ENCODE data around the gene TAP1. TPM values are rescaled to one million over a fixed set of nuclear protein-coding genes. Genes with fewer than 3 reads are reported as not detected.
A peak's percentile ranks its signal among the peaks of the same experiment; 100 is the strongest.

The TAP1 gene, protein sequence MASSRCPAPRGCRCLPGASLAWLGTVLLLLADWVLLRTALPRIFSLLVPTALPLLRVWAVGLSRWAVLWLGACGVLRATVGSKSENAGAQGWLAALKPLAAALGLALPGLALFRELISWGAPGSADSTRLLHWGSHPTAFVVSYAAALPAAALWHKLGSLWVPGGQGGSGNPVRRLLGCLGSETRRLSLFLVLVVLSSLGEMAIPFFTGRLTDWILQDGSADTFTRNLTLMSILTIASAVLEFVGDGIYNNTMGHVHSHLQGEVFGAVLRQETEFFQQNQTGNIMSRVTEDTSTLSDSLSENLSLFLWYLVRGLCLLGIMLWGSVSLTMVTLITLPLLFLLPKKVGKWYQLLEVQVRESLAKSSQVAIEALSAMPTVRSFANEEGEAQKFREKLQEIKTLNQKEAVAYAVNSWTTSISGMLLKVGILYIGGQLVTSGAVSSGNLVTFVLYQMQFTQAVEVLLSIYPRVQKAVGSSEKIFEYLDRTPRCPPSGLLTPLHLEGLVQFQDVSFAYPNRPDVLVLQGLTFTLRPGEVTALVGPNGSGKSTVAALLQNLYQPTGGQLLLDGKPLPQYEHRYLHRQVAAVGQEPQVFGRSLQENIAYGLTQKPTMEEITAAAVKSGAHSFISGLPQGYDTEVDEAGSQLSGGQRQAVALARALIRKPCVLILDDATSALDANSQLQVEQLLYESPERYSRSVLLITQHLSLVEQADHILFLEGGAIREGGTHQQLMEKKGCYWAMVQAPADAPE
- 100 to 1,000 TPM in 3 of 4 donors, 10 to 100 TPM in 1; 25.6 to 136 (median 107) TPM for total RNA-seq

DNA sequence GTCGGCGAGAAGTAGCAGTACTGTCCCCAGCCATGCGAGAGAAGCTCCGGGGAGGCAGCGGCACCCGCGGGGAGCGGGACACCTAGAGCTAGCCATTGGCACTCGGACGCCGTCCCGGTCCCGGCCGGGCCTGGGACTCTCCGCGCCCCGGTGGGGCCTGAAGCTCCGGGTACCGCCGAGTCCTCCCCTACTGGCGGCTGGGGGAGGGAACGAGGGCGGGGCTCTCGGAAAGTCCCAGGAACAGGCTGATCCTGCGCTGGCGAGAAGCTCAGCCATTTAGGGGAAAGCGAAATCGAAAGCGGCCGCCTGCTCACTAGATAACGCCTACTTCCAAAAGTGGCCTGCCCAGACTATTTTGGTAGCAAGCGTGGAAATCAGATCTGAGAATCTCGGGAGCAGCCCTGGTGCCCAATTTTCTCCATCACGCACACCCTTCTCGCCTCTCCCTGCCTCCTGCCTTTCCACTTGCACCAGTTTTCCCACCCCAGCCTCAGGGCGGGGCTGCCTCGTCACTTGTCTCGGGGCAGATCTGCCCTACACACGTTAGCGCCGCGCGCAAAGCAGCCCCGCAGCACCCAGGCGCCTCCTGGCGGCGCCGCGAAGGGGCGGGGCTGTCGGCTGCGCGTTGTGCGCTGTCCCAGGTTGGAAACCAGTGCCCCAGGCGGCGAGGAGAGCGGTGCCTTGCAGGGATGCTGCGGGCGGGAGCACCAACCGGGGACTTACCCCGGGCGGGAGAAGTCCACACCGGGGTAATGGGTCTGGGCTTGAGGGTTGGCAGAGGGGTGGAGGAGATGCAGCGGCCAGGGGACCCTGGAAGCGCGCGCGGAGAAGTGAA, at the start of gene TAP1, which contains the start of gene PSMB9:
Gene TAP1, minus strand, starts transcription at position 164 of the 835 bp plus-strand sequence. Its CDS starts 68 bp downstream, at position 96.
Gene PSMB9, plus strand, starts transcription at position 652 of the 835 bp plus-strand sequence. Its CDS starts 38 bp downstream, at position 690.
- Histone ChIP-seq H3K4me1 (peaks cover 0 to 29% (median 9%) of the 10 kb centered on the region in 4 donors), H3K36me3 (peaks cover 0 to 49% (median 0%) of the 10 kb centered on the region in 3 donors), H3K9me3 (no peaks in the 10 kb centered on the region)

DNA sequence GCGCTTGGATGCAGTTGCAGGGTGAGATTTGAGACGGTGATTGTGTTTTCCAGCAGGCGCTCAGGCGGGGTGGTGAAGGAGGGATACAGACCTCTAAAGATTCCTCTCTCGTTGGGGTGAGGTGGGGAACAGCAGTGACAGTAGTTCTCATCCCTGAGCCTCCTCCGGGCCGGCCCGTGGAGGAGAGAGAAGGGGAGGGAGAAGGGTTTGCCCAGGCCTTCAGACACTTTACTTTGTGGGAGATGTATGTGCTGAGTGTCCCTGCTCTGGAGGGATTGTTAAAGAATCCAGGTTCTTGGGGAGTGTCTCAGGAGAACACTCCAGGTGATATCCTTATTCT, 41.5 kb upstream of the TAP1 start:
- Histone ChIP-seq H3K27me3 (no peaks in the 10 kb centered on the region), H3K36me3 (no peaks in the 10 kb centered on the region), H3K9me3 (no peaks in the 10 kb centered on the region), H3K27ac (peak overlapping the region; percentile 86 to 89 (median 88)), H3K4me3 (peak overlapping the region; percentile 58 to 80 (median 62)), H3K4me1 (peaks cover 0 to 4% (median 0%) of the 10 kb centered on the region in 4 donors)
- no peak for TF ChIP-seq POLR2A (IDR thresholded peaks at IDR 0.05)
- TF ChIP-seq, protein P1, sequence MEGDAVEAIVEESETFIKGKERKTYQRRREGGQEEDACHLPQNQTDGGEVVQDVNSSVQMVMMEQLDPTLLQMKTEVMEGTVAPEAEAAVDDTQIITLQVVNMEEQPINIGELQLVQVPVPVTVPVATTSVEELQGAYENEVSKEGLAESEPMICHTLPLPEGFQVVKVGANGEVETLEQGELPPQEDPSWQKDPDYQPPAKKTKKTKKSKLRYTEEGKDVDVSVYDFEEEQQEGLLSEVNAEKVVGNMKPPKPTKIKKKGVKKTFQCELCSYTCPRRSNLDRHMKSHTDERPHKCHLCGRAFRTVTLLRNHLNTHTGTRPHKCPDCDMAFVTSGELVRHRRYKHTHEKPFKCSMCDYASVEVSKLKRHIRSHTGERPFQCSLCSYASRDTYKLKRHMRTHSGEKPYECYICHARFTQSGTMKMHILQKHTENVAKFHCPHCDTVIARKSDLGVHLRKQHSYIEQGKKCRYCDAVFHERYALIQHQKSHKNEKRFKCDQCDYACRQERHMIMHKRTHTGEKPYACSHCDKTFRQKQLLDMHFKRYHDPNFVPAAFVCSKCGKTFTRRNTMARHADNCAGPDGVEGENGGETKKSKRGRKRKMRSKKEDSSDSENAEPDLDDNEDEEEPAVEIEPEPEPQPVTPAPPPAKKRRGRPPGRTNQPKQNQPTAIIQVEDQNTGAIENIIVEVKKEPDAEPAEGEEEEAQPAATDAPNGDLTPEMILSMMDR (IDR thresholded peaks at IDR 0.05), result no peak
- no peak for DNase-seq

More for the DNA sequence above, at the start of gene TAP1, which contains the start of gene PSMB9:
- Histone ChIP-seq H3K4me3 (peak within 1 kb of the TSS; percentile 95 to 99 (median 96)), H3K27ac (peak within 1 kb of the TSS; percentile 97 to 100 (median 98)), H3K27me3 (no peaks in the 10 kb centered on the region)
- TF ChIP-seq, protein P1 (IDR thresholded peaks at IDR 0.05), result peak; percentile 85 to 98 (median 96)
- peak; percentile 92 to 95 for TF ChIP-seq POLR2A (IDR thresholded peaks at IDR 0.05)
- DNase-seq, result peak; percentile 95 to 98 (median 97)

DNA sequence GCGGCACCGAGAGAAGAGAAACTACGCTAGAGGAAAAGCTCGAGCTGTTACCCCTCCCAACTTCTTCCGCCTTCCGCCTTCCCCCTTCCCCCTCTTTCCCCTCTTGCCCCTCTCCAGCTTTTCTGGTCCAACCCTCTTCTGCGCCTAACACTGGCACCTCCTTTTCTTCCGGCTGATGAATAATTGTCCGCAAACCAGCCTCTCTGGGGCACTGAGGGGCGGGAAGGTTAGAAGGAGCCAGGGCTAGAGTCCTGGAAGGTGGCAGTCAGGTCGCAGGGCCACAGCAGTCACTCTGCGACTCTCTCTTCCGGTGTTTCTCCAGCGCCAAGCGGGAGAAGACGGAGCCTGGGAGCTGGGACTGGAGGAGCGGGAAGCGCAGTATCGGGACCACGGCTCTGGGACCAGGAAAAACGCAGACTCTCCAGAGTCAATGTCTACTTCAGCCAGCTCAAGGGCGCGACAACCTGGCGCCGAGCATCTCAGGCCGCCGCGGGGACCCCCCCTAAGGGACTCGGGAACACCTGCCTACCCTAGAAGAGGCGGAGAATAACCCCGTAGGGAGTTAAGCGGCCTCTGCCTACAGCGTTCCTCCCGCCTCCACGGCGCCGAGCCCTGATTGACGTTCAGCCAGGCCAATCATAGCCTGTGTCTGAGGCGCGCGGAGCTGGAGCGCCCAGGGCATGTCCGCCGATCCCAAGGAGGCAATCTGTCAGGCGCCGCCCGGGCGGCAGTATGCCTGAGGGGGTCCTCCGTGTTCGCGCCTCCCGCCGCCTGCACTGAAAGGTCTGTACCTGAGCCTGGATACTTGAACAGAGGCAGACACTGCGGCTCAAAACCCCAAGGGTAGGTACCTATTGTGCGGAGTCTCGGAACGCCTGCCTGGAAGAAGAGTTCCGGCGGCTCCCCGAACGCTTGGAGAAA, 40.8 kb upstream of the TAP1 start:
- Histone ChIP-seq H3K27me3 (no peaks in the 10 kb centered on the region), H3K36me3 (no peaks in the 10 kb centered on the region), H3K4me3 (peak overlapping the region; percentile 58 to 80 (median 62)), H3K27ac (peak overlapping the region; percentile 86 to 89 (median 88)), H3K4me1 (peaks cover 0 to 4% (median 0%) of the 10 kb centered on the region in 4 donors), H3K9me3 (no peaks in the 10 kb centered on the region)
- TF ChIP-seq, protein P1 (IDR thresholded peaks at IDR 0.05), result peak in 1 of 6 experiments; percentile 7
- TF ChIP-seq POLR2A (IDR thresholded peaks at IDR 0.05), result peak; percentile 78 to 86
- DNase-seq, result peak; percentile 89 to 98 (median 97)

DNA sequence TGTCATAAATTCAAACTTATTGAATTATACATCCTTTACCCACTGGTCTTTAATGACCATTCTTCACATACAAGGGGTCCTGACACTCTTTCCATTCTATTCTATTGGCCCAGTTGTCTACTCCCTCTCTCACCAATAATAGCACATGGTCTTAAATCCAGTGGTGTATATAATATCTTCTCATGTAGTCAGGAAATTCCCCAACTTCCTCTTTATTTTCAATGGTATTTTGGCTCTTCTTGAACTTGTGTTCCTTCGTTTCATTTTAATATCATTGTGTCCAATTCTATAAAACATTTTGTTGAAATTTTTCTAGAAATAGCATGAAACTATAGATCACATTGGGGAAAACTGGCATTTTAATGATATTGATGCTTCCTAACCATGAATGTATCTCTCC, 37.3 kb upstream of the TAP1 start:
- no peaks in the 10 kb centered on the region for H3K27me3 ChIP-seq
- no peaks in the 10 kb centered on the region for H3K36me3 ChIP-seq
- DNase-seq, result no peak
- peaks cover 0 to 7% (median 2%) of the 10 kb centered on the region in 4 donors for H3K4me1 ChIP-seq
- TF ChIP-seq POLR2A (IDR thresholded peaks at IDR 0.05), result no peak
- TF ChIP-seq, protein P1 (IDR thresholded peaks at IDR 0.05), result no peak
- H3K27ac ChIP-seq, result no peak overlapping the region
- H3K4me3 ChIP-seq, result no peak overlapping the region
- no peaks in the 10 kb centered on the region for H3K9me3 ChIP-seq
